ENCODE data around the gene NANP. TPM values are rescaled to one million over a fixed set of nuclear protein-coding genes. Genes with fewer than 3 reads are reported as not detected.

NANP gene, protein sequence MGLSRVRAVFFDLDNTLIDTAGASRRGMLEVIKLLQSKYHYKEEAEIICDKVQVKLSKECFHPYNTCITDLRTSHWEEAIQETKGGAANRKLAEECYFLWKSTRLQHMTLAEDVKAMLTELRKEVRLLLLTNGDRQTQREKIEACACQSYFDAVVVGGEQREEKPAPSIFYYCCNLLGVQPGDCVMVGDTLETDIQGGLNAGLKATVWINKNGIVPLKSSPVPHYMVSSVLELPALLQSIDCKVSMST
- 5.4 TPM for total RNA-seq
- long read RNA-seq, transcript NANP-201 (2 exons, 3,964 nt) = major isoform, 16 of 19 reads
- long read RNA-seq, partial matches to known transcripts = 1 of 19 reads
- long read RNA-seq, other reads (novel, unspliced or antisense) = 2 of 19 reads

- H3K4me1 ChIP-seq = peaks cover 17% of the 10 kb centered on the region
- intact Hi-C loops (cut with DNase I) = no loop called here
- TF ChIP-seq CTCF (IDR thresholded peaks at IDR 0.05) = no peak
- H3K9me3 ChIP-seq = no peaks in the 10 kb centered on the region
- peak within 1 kb of the TSS; percentile 84 for H3K4me3 ChIP-seq
- no peaks in the 10 kb centered on the region for H3K36me3 ChIP-seq
- peak; percentile 98 for DNase-seq
- peak; percentile 95 to 98 for ATAC-seq
- peak within 1 kb of the TSS; percentile 96 for H3K27ac ChIP-seq
- H3K27me3 ChIP-seq (ENCODE audit: low read depth) = no peaks in the 10 kb centered on the region
Observed at GRCh38 chr20:25623736-25624499, at the start of gene NANP. Gene NANP (minus strand): TSS chr20:25624014. CDS start chr20:25623948, 66 bp downstream.

DNA sequence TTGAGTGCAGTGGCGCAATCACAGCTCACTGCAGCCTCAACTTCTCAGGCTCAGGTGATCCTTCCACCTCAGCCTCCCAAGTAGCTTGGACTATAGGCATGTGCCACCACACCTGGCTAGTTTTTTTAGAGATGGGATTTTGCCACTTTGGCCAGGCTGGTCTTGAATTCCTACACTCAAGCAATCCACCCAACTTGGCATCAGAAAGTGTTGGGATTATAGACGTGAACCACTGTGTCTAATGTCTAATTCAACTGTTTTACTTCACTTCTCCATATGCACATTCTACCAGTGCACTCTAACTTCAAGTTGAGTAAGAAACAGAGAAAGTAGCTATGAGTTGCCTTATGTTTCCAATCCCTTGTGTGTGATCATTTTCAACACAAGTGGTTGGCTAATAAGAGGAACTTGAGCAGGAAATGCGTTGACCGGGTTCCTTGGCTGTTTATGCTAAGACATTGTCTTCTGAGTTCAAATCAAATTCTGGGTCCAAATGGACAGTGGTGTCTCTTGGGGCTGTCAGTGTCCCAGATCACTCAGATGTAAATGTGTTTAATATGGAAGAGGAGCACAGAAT is 48.9 kb upstream of the NANP start:
- no peak for TF ChIP-seq CTCF (IDR thresholded peaks at IDR 0.05)
- peaks cover 3% of the 10 kb centered on the region for H3K9me3 ChIP-seq
- intact Hi-C loops (cut with DNase I) = no loop called here
- no peaks in the 10 kb centered on the region for H3K27me3 ChIP-seq (ENCODE audit: low read depth)
- H3K4me1 ChIP-seq = no peaks in the 10 kb centered on the region
- peaks cover 47% of the 10 kb centered on the region for H3K36me3 ChIP-seq
- no peak overlapping the region for H3K27ac ChIP-seq
- H3K4me3 ChIP-seq = no peak overlapping the region
- no peak for DNase-seq
- no peak for ATAC-seq

- ATAC-seq = no peak
- TF ChIP-seq CTCF (IDR thresholded peaks at IDR 0.05) = no peak
- no peak overlapping the region for H3K27ac ChIP-seq
- H3K4me3 ChIP-seq = no peak overlapping the region
- H3K4me1 ChIP-seq = no peaks in the 10 kb centered on the region
- H3K27me3 ChIP-seq (ENCODE audit: low read depth) = no peaks in the 10 kb centered on the region
- intact Hi-C loops (cut with DNase I) = no loop called here
- H3K36me3 ChIP-seq = peaks cover 18% of the 10 kb centered on the region
- no peak for DNase-seq
- H3K9me3 ChIP-seq = peaks cover 3% of the 10 kb centered on the region
Observed at GRCh38 chr20:25669826-25670422, 46.1 kb upstream of the NANP start.

- no peaks in the 10 kb centered on the region for H3K27me3 ChIP-seq (ENCODE audit: low read depth)
- intact Hi-C loops (cut with DNase I) = no loop called here
- peaks cover 3% of the 10 kb centered on the region for H3K9me3 ChIP-seq
- H3K4me1 ChIP-seq = no peaks in the 10 kb centered on the region
- H3K36me3 ChIP-seq = peaks cover 5% of the 10 kb centered on the region
- no peak overlapping the region for H3K4me3 ChIP-seq
- no peak for ATAC-seq
- no peak for TF ChIP-seq CTCF (IDR thresholded peaks at IDR 0.05)
- H3K27ac ChIP-seq = no peak overlapping the region
- DNase-seq = no peak
Observed at GRCh38 chr20:25668446-25668845, 44.6 kb upstream of the NANP start.

- DNase-seq = no peak
- Histone ChIP-seq H3K4me3 (no peak overlapping the region), H3K9me3 (no peaks in the 10 kb centered on the region), H3K4me1 (no peaks in the 10 kb centered on the region), H3K27me3 (ENCODE audit: low read depth) (no peaks in the 10 kb centered on the region), H3K27ac (no peak overlapping the region), H3K36me3 (no peaks in the 10 kb centered on the region)
- ATAC-seq = no peak
- intact Hi-C loops (cut with DNase I) = no loop called here
- no peak for TF ChIP-seq CTCF (IDR thresholded peaks at IDR 0.05)
Observed at GRCh38 chr20:25659999-25660398, 36.2 kb upstream of the NANP start.
